NCI-H510A (cell line): ENCODE measurements around the gene SLC25A33.
"Not testable (repeated sequence)": the region's sequence is repeated elsewhere in the genome, so short reads cannot be mapped to it uniquely, and the experiment has no call there.

Source experiments
- DNase-seq: peaks from one replicate; lab custom pipeline; 2025; lab: John Stamatoyannopoulos, UW

Gene SLC25A33

GRCh38 chr1:9621032-9621431 lies 81.8 kb downstream of the SLC25A33 start:
- DNase-seq, result no peak

- DNase-seq, result no peak
Observed at GRCh38 chr1:9624081-9624480, 84.8 kb downstream of the SLC25A33 start.

- not testable (repeated sequence) for DNase-seq
Observed at GRCh38 chr1:9625030-9625429, 85.8 kb downstream of the SLC25A33 start.

GRCh38 chr1:9626201-9626608 lies 86.9 kb downstream of the SLC25A33 start:
- no peak for DNase-seq

GRCh38 chr1:9628541-9629444 lies 89.5 kb downstream of the SLC25A33 start:
- DNase-seq, result no peak

- DNase-seq, result no peak
Observed at GRCh38 chr1:9629445-9630201, 90.4 kb downstream of the SLC25A33 start.

- no peak for DNase-seq
Observed at GRCh38 chr1:9630331-9631111, 91.3 kb downstream of the SLC25A33 start.

GRCh38 chr1:9631613-9632012 lies 92.3 kb downstream of the SLC25A33 start:
- DNase-seq, result no peak

GRCh38 chr1:9633493-9633892 lies 94.2 kb downstream of the SLC25A33 start:
- DNase-seq, result no peak

GRCh38 chr1:9634582-9634981 lies 95.3 kb downstream of the SLC25A33 start:
- no peak for DNase-seq
